Caco-2 (cell line): ENCODE measurements around the gene DDX54. TPM values are rescaled to one million over a fixed set of nuclear protein-coding genes. Genes with fewer than 3 reads are reported as not detected.

Source experiments
- BruUV-seq: library from RNA; stranded (reverse); fragments of 400-500 nt; replicated peaks from 2 replicates; lab custom pipeline; 2021; lab: Mats Ljungman, UMichigan
- CTCF ChIA-PET: fragments of 300-600 bp; sonication (Branson Sonifier 250); formaldehyde crosslinking; loops from one replicate; lab custom pipeline; 2022; ENCODE audit warnings: antibody characterized with exemption; lab: Charles Lee
- POLR2A ChIA-PET: fragments of 300-600 bp; sonication (Branson Sonifier 250); formaldehyde crosslinking; loops from one replicate; lab custom pipeline; 2022; ENCODE audit warnings: antibody characterized with exemption; lab: Charles Lee
- DNase-seq, 2 experiments: peaks; one replicate each; pipeline versions ENCODE4 v3.0.0 to v3.0.0-alpha.2; 2020 to 2022
- H3K27me3 ChIP-seq: replicated peaks from 2 replicates; pipeline ENCODE4 v1.6.0; 2011; ENCODE audit warnings: low read length; ENCODE audit not compliant: control insufficient read depth, insufficient read depth
- H3K36me3 ChIP-seq: 2 replicates; pipeline ENCODE4 v1.5.1; 2011; ENCODE audit warnings: low read length; ENCODE audit not compliant: control insufficient read depth, insufficient read depth
- H3K4me1 ChIP-seq: fragments of 250-450 bp; sonication (Bioruptor Pico); 2 replicates; pipeline ENCODE4 v1.5.1; 2020; ENCODE audit warnings: mild to moderate bottlenecking
- H3K4me3 ChIP-seq: 2 replicates; pipeline ENCODE4 v1.5.1; 2011; ENCODE audit warnings: low read depth, mild to moderate bottlenecking, control low read depth, low read length
- H3K9me3 ChIP-seq: fragments of 250-450 bp; sonication (Bioruptor Pico); 2 replicates; pipeline ENCODE4 v1.5.1; 2020; ENCODE audit warnings: mild to moderate bottlenecking, moderate library complexity
- H3K27ac Mint-ChIP-seq: one replicate; pipeline ENCODE4 v1.8.0; 2022; ENCODE audit warnings: mixed read lengths; ENCODE audit not compliant: unreplicated experiment
- H3K27me3 Mint-ChIP-seq: one replicate; pipeline ENCODE4 v1.8.0; 2022; ENCODE audit warnings: mixed read lengths; ENCODE audit not compliant: insufficient read depth, unreplicated experiment
- H3K36me3 Mint-ChIP-seq: one replicate; pipeline ENCODE4 v1.8.0; 2022; ENCODE audit warnings: mild to moderate bottlenecking, mixed read lengths; ENCODE audit not compliant: insufficient read depth, unreplicated experiment
- H3K4me1 Mint-ChIP-seq: one replicate; pipeline ENCODE4 v1.8.0; 2022; ENCODE audit warnings: low read depth, mixed read lengths; ENCODE audit not compliant: unreplicated experiment
- H3K4me3 Mint-ChIP-seq: one replicate; pipeline ENCODE4 v1.8.0; 2022; ENCODE audit warnings: mild to moderate bottlenecking, moderate library complexity, mixed read lengths; ENCODE audit not compliant: unreplicated experiment
- H3K9me3 Mint-ChIP-seq: one replicate; pipeline ENCODE4 v1.8.0; 2022; ENCODE audit warnings: mixed read lengths; ENCODE audit not compliant: unreplicated experiment
- CTCF ChIP-seq, 2 experiments: fragments of 200-600 bp in 1 of 2; IDR thresholded peaks; 1 replicate in 1 of 2; 2 replicates in 1 of 2; pipeline versions ENCODE4 v1.5.1 to v1.8.0; 2011 to 2022; ENCODE audit warnings: antibody characterized with exemption in 1 of 2, control low read depth in 1 of 2, inconsistent platforms in 1 of 2, low read depth in 1 of 2, low read length in 1 of 2, mild to moderate bottlenecking in 1 of 2, moderate library complexity in 1 of 2; ENCODE audit not compliant: insufficient read depth in 1 of 2, severe bottlenecking in 1 of 2, unreplicated experiment in 1 of 2
- intact Hi-C: fragments of 100-400 bp; cut with micrococcal nuclease; formaldehyde crosslinking; loops from one replicate; pipeline ENCODE4 v1.10.0; 2022; ENCODE audit not compliant: unreplicated experiment
- total RNA-seq: library from RNA; stranded (reverse); gene quantifications from 2 replicates; pipeline ENCODE4 v1.2.3, GENCODE V29; 2022

Gene DDX54
- total RNA-seq, 1 experiment from 2014 or later = 110 TPM

DNA sequence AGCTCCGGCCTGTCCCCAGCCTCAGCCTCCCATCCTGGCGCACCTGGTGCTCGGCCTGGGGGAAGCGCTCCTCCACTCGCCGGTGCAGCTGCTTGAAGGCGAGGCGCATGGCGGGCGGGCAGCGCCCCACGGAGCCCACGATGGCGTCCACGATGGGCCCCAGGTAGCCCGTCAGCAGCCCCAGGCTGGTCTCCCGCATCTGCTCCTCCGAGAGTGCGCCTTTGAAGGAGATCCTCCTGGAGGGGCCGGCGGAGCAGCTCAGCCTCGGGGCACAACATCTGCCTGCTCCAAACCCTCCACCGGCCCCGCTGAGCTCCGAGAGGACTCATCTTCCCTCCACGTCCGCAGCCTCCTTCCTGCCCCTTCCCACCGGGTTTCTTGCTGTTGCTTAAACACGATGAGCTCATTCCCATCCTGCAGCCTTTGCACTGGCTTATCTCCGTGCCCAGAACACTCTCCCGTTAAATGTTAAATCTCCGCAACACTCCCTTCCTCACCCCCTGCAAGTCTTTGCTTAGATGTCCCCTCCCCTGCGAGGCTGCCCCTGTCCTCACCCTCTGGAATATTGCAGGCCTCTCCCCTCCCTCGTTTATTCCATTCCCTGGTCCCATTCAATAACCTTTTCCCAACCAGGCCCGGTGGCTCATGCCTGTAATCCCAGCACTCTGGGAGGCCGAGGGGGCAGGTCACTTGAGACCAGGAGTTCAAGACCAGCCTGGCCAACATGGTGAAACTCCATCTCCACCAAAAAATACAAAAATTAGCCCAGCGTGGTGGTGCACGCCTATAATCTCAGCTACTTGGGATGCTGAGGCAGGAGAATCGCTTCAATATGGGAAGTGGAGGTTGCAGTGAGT is 73.0 kb downstream of the DDX54 start:
- H3K4me3 Mint-ChIP-seq = no peak overlapping the region
- H3K27me3 ChIP-seq = no peaks in the 10 kb centered on the region
- H3K4me3 ChIP-seq = no peak overlapping the region
- no peak for TF ChIP-seq CTCF (IDR thresholded peaks at IDR 0.05; ENCODE audit: insufficient read depth in 1 of 2, low read depth in 1 of 2, low read length in 1 of 2, severe bottlenecking in 1 of 2, unreplicated experiment in 1 of 2)
- intact Hi-C loops = no loop called here
- CTCF ChIA-PET = no interaction called here
- POLR2A ChIA-PET = no interaction called here
- BruUV-seq = no TSS peak
- no peaks in the 10 kb centered on the region for H3K36me3 ChIP-seq
- H3K4me1 ChIP-seq = no peaks in the 10 kb centered on the region
- DNase-seq = no peak
- H3K36me3 Mint-ChIP-seq = no peaks in the 10 kb centered on the region
- no peak overlapping the region for H3K27ac Mint-ChIP-seq
- H3K4me1 Mint-ChIP-seq = no peaks in the 10 kb centered on the region
- H3K9me3 Mint-ChIP-seq = no peaks in the 10 kb centered on the region
- no peaks in the 10 kb centered on the region for H3K9me3 ChIP-seq
- peaks cover 4% of the 10 kb centered on the region for H3K27me3 Mint-ChIP-seq

DNA sequence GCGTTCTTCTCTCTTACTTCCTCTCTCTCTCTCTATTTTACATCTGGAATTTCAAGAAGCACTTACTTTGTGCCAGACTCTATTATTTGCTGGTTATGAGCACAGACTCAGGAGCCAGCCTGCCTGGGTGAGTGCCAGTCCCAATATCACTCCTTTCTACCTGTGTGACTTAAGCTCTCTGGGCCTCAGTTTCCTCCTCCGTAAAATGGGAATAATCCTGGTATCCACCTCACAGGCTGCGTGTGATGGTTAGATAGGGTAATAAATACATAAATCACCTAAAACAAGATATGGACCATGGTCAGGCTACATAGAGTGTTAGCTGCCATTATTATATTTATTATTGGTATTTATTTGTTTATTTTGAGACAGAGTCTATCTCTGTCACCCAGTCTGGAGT is 74.0 kb downstream of the DDX54 start:
- peaks cover 4% of the 10 kb centered on the region for H3K27me3 Mint-ChIP-seq
- no peak for TF ChIP-seq CTCF (IDR thresholded peaks at IDR 0.05; ENCODE audit: insufficient read depth in 1 of 2, low read depth in 1 of 2, low read length in 1 of 2, severe bottlenecking in 1 of 2, unreplicated experiment in 1 of 2)
- no peak overlapping the region for H3K4me3 Mint-ChIP-seq
- Histone ChIP-seq H3K27me3 (no peaks in the 10 kb centered on the region), H3K36me3 (no peaks in the 10 kb centered on the region), H3K9me3 (no peaks in the 10 kb centered on the region), H3K4me3 (no peak overlapping the region), H3K4me1 (no peaks in the 10 kb centered on the region)
- CTCF ChIA-PET = no interaction called here
- no peaks in the 10 kb centered on the region for H3K36me3 Mint-ChIP-seq
- no TSS peak for BruUV-seq
- intact Hi-C loops = no loop called here
- POLR2A ChIA-PET = no interaction called here
- no peaks in the 10 kb centered on the region for H3K9me3 Mint-ChIP-seq
- no peak overlapping the region for H3K27ac Mint-ChIP-seq
- H3K4me1 Mint-ChIP-seq = no peaks in the 10 kb centered on the region
- DNase-seq = no peak

- TF ChIP-seq CTCF (IDR thresholded peaks at IDR 0.05; ENCODE audit: insufficient read depth in 1 of 2, low read depth in 1 of 2, low read length in 1 of 2, severe bottlenecking in 1 of 2, unreplicated experiment in 1 of 2) = no peak
- H3K27ac Mint-ChIP-seq = no peak overlapping the region
- peaks cover 4% of the 10 kb centered on the region for H3K27me3 Mint-ChIP-seq
- no TSS peak for BruUV-seq
- no peaks in the 10 kb centered on the region for H3K4me1 Mint-ChIP-seq
- H3K36me3 ChIP-seq = no peaks in the 10 kb centered on the region
- CTCF ChIA-PET = no interaction called here
- POLR2A ChIA-PET = no interaction called here
- intact Hi-C loops = no loop called here
- H3K9me3 ChIP-seq = no peaks in the 10 kb centered on the region
- H3K9me3 Mint-ChIP-seq = no peaks in the 10 kb centered on the region
- no peaks in the 10 kb centered on the region for H3K36me3 Mint-ChIP-seq
- no peaks in the 10 kb centered on the region for H3K27me3 ChIP-seq
- H3K4me3 ChIP-seq = no peak overlapping the region
- no peaks in the 10 kb centered on the region for H3K4me1 ChIP-seq
- H3K4me3 Mint-ChIP-seq = no peak overlapping the region
- DNase-seq = no peak
Measured at GRCh38 chr12:113109872-113110599, 75.2 kb downstream of the DDX54 start.
